T-cell (primary cell): ENCODE data around the gene MYEOV. TPM values are rescaled to one million over a fixed set of nuclear protein-coding genes. Genes with fewer than 3 reads are reported as not detected.

ENCODE experiments used
- ATAC-seq, 4 experiments: fragments of 200-7000 bp in 3 of 4; fragments of 150-1000 bp in 1 of 4; cut with Tn5 transposase; replicated peaks in 1 of 4; 1 replicate in 3 of 4; 2 replicates in 1 of 4; pipeline ENCODE4 v1.10.0; 2021; ENCODE audit warnings: moderate library complexity in 3 of 4, mild to moderate bottlenecking in 2 of 4, moderate number of reproducible peaks in 1 of 4
- CTCF ChIA-PET, 2 donors: fragments of 300-600 bp; sonication (Branson Sonifier 250); formaldehyde crosslinking; loops; one replicate each; lab custom pipeline; 2022; ENCODE audit warnings: antibody characterized with exemption in 2 of 2; lab: Charles Lee
- POLR2A ChIA-PET, 2 donors: fragments of 300-600 bp; sonication (Branson Sonifier 250); formaldehyde crosslinking; loops; one replicate each; lab custom pipeline; 2022; ENCODE audit warnings: antibody characterized with exemption in 2 of 2; lab: Charles Lee
- DNase-seq, 35 experiments: peaks; one replicate each; pipeline versions ENCODE4 v3.0.0 to v3.0.0-alpha.2; 2013 to 2023
- H3K27ac ChIP-seq: one replicate; pipeline ENCODE4 v1.5.1; 2013; ENCODE audit warnings: low read length
- H3K27me3 ChIP-seq, 2 experiments: replicated peaks in 1 of 2; 1 replicate in 1 of 2; 2 replicates in 1 of 2; pipeline versions ENCODE4 v1.6.1 to v1.7.0; 2013; ENCODE audit warnings: low read length in 1 of 2, mixed read lengths in 1 of 2; ENCODE audit not compliant: control insufficient read depth in 2 of 2, insufficient read depth in 2 of 2; ENCODE audit errors: extremely low read depth in 1 of 2
- H3K36me3 ChIP-seq, 2 donors: 1 replicate in 1 of 2; 2 replicates in 1 of 2; pipeline versions ENCODE4 v1.6.1 to v1.7.0; 2013; ENCODE audit warnings: low read length in 1 of 2; ENCODE audit not compliant: control insufficient read depth in 2 of 2, insufficient read depth in 1 of 2; ENCODE audit errors: extremely low read depth in 1 of 2
- H3K4me1 ChIP-seq, 2 experiments: 1 replicate in 1 of 2; 2 replicates in 1 of 2; pipeline versions ENCODE4 v1.6.1 to v1.7.0; 2013; ENCODE audit warnings: low read length in 2 of 2, mixed read lengths in 1 of 2; ENCODE audit not compliant: insufficient read depth in 2 of 2, control insufficient read depth in 1 of 2; ENCODE audit errors: extremely low read depth in 1 of 2
- H3K4me3 ChIP-seq, 2 donors: 1 replicate in 1 of 2; 2 replicates in 1 of 2; pipeline versions ENCODE4 v1.5.1 to v1.7.0; 2013; ENCODE audit warnings: mild to moderate bottlenecking in 2 of 2, low read length in 1 of 2, moderate library complexity in 1 of 2; ENCODE audit not compliant: control insufficient read depth in 1 of 2; ENCODE audit errors: extremely low read depth in 1 of 2
- H3K9me3 ChIP-seq: 2 replicates; pipeline ENCODE4 v1.7.0; 2013
- H3K27ac Mint-ChIP-seq, 2 donors: one replicate each; pipeline ENCODE4 v1.8.0; 2020 to 2021; ENCODE audit warnings: mild to moderate bottlenecking in 2 of 2, mixed read lengths in 2 of 2
- H3K27me3 Mint-ChIP-seq, 2 donors: one replicate each; pipeline ENCODE4 v1.8.0; 2021 to 2022; ENCODE audit warnings: mixed read lengths in 2 of 2
- H3K36me3 Mint-ChIP-seq: one replicate; pipeline ENCODE4 v1.8.0; 2021; ENCODE audit warnings: mixed read lengths
- H3K4me1 Mint-ChIP-seq, 3 donors: one replicate each; pipeline ENCODE4 v1.8.0; 2020 to 2022; ENCODE audit warnings: mixed read lengths in 3 of 3, mild to moderate bottlenecking in 1 of 3
- H3K4me3 Mint-ChIP-seq, 3 donors: one replicate each; pipeline ENCODE4 v1.8.0; 2020 to 2022; ENCODE audit warnings: mild to moderate bottlenecking in 3 of 3, mixed read lengths in 3 of 3, moderate library complexity in 3 of 3
- H3K9me3 Mint-ChIP-seq, 3 donors: one replicate each; pipeline ENCODE4 v1.8.0; 2020 to 2022; ENCODE audit warnings: mixed read lengths in 3 of 3
- WGBS: methylation state at CpG from one replicate; pipeline ENCODE4 v1.1.5; 2013; ENCODE audit warnings: missing lambda C conversion rate; ENCODE audit not compliant: insufficient coverage; 5-methylcytosine and 5-hydroxymethylcytosine counted together
- total RNA-seq, 35 experiments: library from RNA in 6 of 35; stranded (reverse) in 6 of 35; fragments of 120-200 nt in 1 of 35; gene quantifications; one replicate each; pipeline versions ENCODE4 v1.2.1 to v1.2.4 and lab custom pipeline; 2013 to 2026

The MYEOV gene
- total RNA-seq, 5 donors from 2014 or later (not counting 1 experiment from before 2014, with no cell fraction given) = 0.22 to 0.98 (median 0.50) TPM; not detected in 2

DNA sequence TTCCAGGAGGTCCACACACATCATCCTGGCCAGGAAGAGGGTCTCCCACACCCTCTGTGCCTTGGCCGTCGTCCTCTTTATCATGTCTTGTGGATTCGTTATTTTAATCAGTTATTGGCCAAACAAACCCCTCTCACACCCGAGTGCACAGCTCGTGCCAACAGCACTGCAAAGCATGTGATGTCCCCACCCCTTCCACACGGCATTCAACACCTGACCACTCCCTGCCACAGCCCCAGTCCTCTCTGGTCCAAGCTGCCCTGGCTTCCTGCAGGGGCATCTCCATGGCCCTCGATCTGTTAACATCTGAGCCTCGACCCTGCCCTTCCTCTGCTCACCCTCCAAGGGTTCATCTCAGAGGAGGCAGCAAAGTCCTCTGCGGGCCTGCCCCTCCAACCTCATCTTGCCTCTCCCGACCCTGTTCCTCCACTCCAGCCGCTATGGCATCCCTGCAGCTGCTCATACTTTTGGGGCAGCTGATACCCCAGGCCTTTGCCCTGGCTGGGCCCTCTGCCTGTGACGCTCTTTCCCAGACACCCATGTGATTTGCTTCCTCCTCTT, 14.0 kb downstream of the MYEOV start:
- ATAC-seq (no peak), DNase-seq (no peak)
- H3K9me3 Mint-ChIP-seq = no peaks in the 10 kb centered on the region
- H3K4me3 ChIP-seq = no peak overlapping the region
- H3K27ac Mint-ChIP-seq = no peak overlapping the region
- H3K9me3 ChIP-seq = no peaks in the 10 kb centered on the region
- H3K36me3 Mint-ChIP-seq = no peaks in the 10 kb centered on the region
- no peak overlapping the region for H3K4me3 Mint-ChIP-seq
- no peaks in the 10 kb centered on the region for H3K27me3 ChIP-seq
- H3K4me1 ChIP-seq = peaks cover 16 to 29% of the 10 kb centered on the region in 2 experiments
- H3K4me1 Mint-ChIP-seq = peaks cover 32 to 38% (median 37%) of the 10 kb centered on the region in 3 donors
- CTCF ChIA-PET = no interaction called here
- 91% methylated on average over 11 of the region's 12 CpGs for WGBS
- no peaks in the 10 kb centered on the region for H3K27me3 Mint-ChIP-seq
- POLR2A ChIA-PET = interaction anchor here in 1 of 2 donors (0.6 kb wide), 1 partner anchor 10 kb away, joined by 3 read pairs; no protein-coding TSS in a partner anchor
- H3K27ac ChIP-seq = no peak overlapping the region
- H3K36me3 ChIP-seq = no peaks in the 10 kb centered on the region

DNA sequence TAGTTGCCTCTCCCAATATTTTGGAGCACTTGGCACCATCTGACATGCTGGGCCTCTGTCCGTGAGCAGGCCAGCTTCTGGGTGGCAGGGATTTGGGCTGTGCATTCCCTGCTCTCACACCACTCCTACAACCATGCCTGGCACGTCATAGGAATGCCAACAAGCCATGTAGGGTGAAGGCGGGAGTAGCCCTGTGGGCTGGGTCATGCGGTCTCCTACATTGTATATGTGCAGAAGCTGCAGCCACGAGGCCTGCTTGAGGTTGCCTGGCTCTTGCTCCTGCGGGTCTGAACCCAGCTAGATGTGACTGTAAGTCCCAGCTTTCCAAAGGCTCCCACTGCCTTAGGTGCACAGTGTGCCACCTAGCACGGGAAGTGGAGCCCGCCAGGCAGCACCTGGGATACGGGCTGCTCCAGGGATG, 14.5 kb downstream of the MYEOV start:
- H3K27ac ChIP-seq = no peak overlapping the region
- Mint-ChIP-seq H3K9me3 (no peaks in the 10 kb centered on the region), H3K27me3 (no peaks in the 10 kb centered on the region), H3K36me3 (no peaks in the 10 kb centered on the region), H3K4me1 (peaks cover 32 to 38% (median 32%) of the 10 kb centered on the region in 3 donors), H3K27ac (no peak overlapping the region), H3K4me3 (no peak overlapping the region)
- no peaks in the 10 kb centered on the region for H3K9me3 ChIP-seq
- POLR2A ChIA-PET = no interaction called here
- no peaks in the 10 kb centered on the region for H3K36me3 ChIP-seq
- DNase-seq (no peak), ATAC-seq (no peak)
- WGBS = 96% methylated on average over 7 of the region's 9 CpGs
- peaks cover 16 to 34% of the 10 kb centered on the region in 2 experiments for H3K4me1 ChIP-seq
- CTCF ChIA-PET = no interaction called here
- no peak overlapping the region for H3K4me3 ChIP-seq
- H3K27me3 ChIP-seq = no peaks in the 10 kb centered on the region

DNA sequence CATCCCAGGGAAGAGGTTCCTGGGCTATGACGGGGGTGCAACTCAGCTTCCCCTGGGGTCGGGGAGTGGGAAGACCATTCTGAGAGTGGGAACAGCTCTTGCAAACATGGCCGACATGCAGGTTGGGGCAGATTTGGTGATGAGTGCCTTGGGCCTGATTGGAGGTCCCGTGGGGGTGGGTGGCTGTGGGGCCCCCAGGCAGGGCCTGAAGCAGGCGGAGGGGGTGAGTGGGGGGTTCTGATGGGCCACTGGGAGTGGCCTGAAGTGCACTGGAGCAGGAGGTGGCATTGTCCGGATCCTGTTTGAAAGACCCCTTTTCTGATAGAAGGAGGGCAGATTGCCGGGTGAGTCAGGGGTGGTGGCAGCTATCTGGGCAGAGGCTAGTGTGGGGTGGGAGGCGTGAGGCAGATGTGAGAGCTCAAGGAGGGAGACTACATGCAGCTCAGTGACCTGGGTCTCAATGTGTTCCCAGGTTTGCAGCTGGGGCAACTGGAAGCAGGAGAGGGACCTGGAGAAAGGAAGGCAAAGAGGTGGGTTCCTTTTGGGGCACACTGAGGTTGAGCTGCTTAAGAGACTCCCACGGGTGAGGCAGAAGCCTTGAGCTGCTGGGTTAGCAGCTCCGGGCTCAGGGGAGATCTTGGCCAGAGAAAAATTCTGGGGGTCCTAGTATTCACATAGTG, 15.1 kb downstream of the MYEOV start:
- H3K27ac Mint-ChIP-seq = no peak overlapping the region
- H3K9me3 ChIP-seq = no peaks in the 10 kb centered on the region
- H3K4me1 Mint-ChIP-seq = peaks cover 32 to 38% (median 32%) of the 10 kb centered on the region in 3 donors
- no peak overlapping the region for H3K4me3 ChIP-seq
- no peak overlapping the region for H3K4me3 Mint-ChIP-seq
- no peak overlapping the region for H3K27ac ChIP-seq
- no peak for ATAC-seq
- ChIA-PET POLR2A (no interaction called here), CTCF (interaction anchor here in 1 of 2 donors (0.5 kb wide), 1 partner anchor 879 kb away, joined by 3 read pairs; no protein-coding TSS in a partner anchor)
- no peaks in the 10 kb centered on the region for H3K36me3 ChIP-seq
- no peaks in the 10 kb centered on the region for H3K27me3 ChIP-seq
- H3K4me1 ChIP-seq = peaks cover 16 to 34% of the 10 kb centered on the region in 2 experiments
- DNase-seq = no peak
- H3K9me3 Mint-ChIP-seq = no peaks in the 10 kb centered on the region
- no peaks in the 10 kb centered on the region for H3K27me3 Mint-ChIP-seq
- 89% methylated on average over 9 of the region's 10 CpGs for WGBS
- no peaks in the 10 kb centered on the region for H3K36me3 Mint-ChIP-seq

DNA sequence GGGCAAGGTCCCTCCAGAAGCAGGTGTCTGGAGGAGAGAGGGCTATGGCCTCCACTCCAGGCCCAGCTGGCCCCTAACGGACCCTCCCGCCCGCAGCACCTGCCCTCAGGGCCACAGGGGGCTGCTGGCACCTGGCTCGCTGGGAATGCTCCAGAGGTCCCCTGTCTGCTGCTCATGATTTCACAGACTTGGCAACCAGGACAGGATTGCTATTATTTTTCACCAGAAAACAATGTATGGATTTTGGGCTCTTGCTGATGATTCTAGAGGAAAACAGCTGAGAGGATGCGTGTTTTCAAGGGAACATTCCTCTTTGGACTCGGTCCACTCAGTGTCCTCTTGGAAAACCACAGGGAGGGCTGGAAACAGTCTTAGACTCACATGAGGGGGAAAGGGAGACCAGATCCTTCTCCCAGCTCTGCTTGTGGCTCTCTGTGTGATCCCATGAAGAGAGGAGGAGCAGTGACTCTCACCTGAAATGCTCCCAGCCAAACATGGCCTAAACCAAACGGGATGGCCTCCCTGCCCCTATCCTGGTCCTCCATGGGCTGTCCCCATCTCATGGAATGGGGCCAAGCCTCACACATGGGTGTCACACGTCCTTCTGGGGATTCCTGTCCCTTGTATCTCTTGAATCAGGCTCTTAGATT, 15.8 kb downstream of the MYEOV start:
- ATAC-seq (no peak), DNase-seq (no peak)
- 93% methylated on average over 8 of the region's 8 CpGs for WGBS
- Histone ChIP-seq H3K9me3 (no peaks in the 10 kb centered on the region), H3K27ac (no peak overlapping the region), H3K4me3 (no peak overlapping the region), H3K4me1 (peaks cover 16 to 34% of the 10 kb centered on the region in 2 experiments), H3K36me3 (no peaks in the 10 kb centered on the region), H3K27me3 (no peaks in the 10 kb centered on the region)
- ChIA-PET POLR2A (no interaction called here), CTCF (no interaction called here)
- Mint-ChIP-seq H3K9me3 (no peaks in the 10 kb centered on the region), H3K27ac (no peak overlapping the region), H3K4me3 (no peak overlapping the region), H3K27me3 (no peaks in the 10 kb centered on the region), H3K36me3 (no peaks in the 10 kb centered on the region), H3K4me1 (peaks cover 32 to 38% (median 32%) of the 10 kb centered on the region in 3 donors)

DNA sequence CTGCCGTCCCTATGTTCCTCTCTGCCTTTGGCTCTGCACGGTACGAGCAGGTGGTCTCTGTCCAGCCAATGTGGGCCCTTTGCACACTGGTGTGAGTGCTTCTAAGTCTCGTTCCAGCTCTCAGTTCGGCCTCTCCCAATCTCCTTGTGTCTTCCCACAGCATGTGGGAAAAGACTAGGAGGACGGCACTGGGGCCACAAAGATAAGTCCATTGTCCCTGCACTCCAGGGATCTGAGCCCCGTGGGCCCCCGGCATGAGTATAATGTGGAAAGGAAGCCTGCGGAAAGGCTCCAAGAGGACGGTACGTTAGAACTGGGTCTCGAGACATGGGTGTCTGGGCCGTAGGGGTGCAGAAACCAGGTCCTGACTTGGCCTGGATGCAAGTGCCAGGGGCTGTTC, 16.4 kb downstream of the MYEOV start:
- 94% methylated on average over 12 of the region's 13 CpGs for WGBS
- POLR2A ChIA-PET = no interaction called here

DNA sequence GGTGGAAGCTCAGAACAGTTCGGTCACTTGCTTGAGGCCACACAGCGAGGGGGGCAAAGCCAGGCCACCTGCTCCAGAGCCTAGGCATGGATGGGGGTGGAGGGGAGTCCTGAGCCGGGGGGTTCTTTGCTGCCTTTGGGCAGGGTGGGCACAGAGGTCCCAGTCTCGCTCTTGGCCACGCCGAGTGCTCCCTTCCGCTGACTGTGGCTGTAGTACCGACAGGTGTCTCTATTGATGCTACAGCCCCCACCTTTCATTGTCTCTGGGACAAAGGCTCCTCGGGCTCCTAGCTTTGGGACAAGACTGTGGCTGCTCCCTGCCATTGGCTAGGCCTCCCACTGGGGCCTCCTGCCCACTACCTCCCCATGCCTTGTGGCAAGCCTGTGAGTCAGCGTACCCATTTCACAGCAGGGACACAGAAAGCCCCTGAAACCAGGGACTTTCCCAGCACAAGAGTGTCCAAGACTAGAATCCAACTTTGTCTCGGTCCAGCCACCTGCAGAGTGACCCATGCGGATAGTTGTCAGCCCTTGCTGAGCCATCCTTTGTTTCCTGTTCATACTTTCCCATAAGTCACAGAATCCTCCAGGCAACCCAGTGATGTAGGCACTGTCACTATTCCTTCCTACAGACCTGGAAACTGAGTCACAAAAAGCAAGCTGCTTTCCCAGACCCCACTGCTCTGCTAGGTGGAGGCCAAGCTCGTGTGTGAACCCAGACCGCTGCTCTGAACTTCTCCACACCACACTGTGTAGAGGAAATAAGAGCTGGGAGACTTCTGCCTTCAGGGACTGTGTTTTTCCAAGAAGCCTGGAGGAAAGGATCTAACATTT, 17.2 kb downstream of the MYEOV start:
- Mint-ChIP-seq H3K27me3 (no peaks in the 10 kb centered on the region), H3K4me3 (peak overlapping the region in 2 of 3 donors; percentile 49 to 68), H3K27ac (peak overlapping the region; percentile 87), H3K36me3 (no peaks in the 10 kb centered on the region), H3K4me1 (peaks cover 32 to 38% (median 32%) of the 10 kb centered on the region in 3 donors), H3K9me3 (no peaks in the 10 kb centered on the region)
- Histone ChIP-seq H3K9me3 (no peaks in the 10 kb centered on the region), H3K27ac (peak overlapping the region; percentile 45), H3K4me3 (peak overlapping the region in 1 of 2 donors; percentile 2), H3K27me3 (no peaks in the 10 kb centered on the region), H3K36me3 (no peaks in the 10 kb centered on the region), H3K4me1 (peaks cover 16 to 34% of the 10 kb centered on the region in 2 experiments)
- ATAC-seq (peak in 2 of 4 experiments; percentile 11 to 40), DNase-seq (no peak)
- ChIA-PET CTCF (interaction anchor here in 1 of 2 donors (1.0 kb wide), 1 partner anchor 14 kb away, joined by 4 read pairs; no protein-coding TSS in a partner anchor), POLR2A (no interaction called here)
- WGBS = 74% methylated on average over 12 of the region's 14 CpGs

More for the DNA sequence above, 16.4 kb downstream of the MYEOV start:
- DNase-seq = no peak
- no peak overlapping the region for H3K4me3 Mint-ChIP-seq
- Histone ChIP-seq H3K36me3 (no peaks in the 10 kb centered on the region), H3K27me3 (no peaks in the 10 kb centered on the region), H3K4me3 (no peak overlapping the region), H3K4me1 (peaks cover 16 to 34% of the 10 kb centered on the region in 2 experiments), H3K27ac (no peak overlapping the region), H3K9me3 (no peaks in the 10 kb centered on the region)
- no peaks in the 10 kb centered on the region for H3K27me3 Mint-ChIP-seq
- ATAC-seq = no peak
- H3K27ac Mint-ChIP-seq = peak overlapping the region in 1 of 2 donors; percentile 9
- H3K4me1 Mint-ChIP-seq = peaks cover 32 to 38% (median 32%) of the 10 kb centered on the region in 3 donors
- H3K9me3 Mint-ChIP-seq = no peaks in the 10 kb centered on the region
- CTCF ChIA-PET = no interaction called here
- no peaks in the 10 kb centered on the region for H3K36me3 Mint-ChIP-seq
